ENCODE results near the gene C1QTNF2. TPM values are rescaled to one million over a fixed set of nuclear protein-coding genes. Genes with fewer than 3 reads are reported as not detected.
A peak's percentile ranks its signal among the peaks of the same experiment; 100 is the strongest.

Gene C1QTNF2
- total RNA-seq, 1 experiment from 2014 or later, result 0.16 TPM

GRCh38 chr5:160312134-160312959, 58.1 kb downstream of the C1QTNF2 start, which contains the start of gene CCNJL:
CCNJL (minus strand) TSS chr5:160312564; CDS start chr5:160311923, 641 bp downstream.
- Mint-ChIP-seq H3K36me3 (ENCODE audit: insufficient read depth, unreplicated experiment) (no peaks in the 10 kb centered on the region), H3K27me3 (ENCODE audit: insufficient read depth, unreplicated experiment) (no peaks in the 10 kb centered on the region), H3K4me1 (ENCODE audit: low read depth, unreplicated experiment) (peaks cover 50% of the 10 kb centered on the region), H3K27ac (ENCODE audit: unreplicated experiment) (peak within 1 kb of the TSS; percentile 92), H3K4me3 (ENCODE audit: unreplicated experiment) (peak within 1 kb of the TSS; percentile 92), H3K9me3 (ENCODE audit: unreplicated experiment) (no peaks in the 10 kb centered on the region)
- Histone ChIP-seq H3K9me3 (no peaks in the 10 kb centered on the region), H3K27me3 (replicated peaks; ENCODE audit: control insufficient read depth, insufficient read depth, low read length) (no peaks in the 10 kb centered on the region), H3K4me3 (ENCODE audit: low read depth, low read length) (peak within 1 kb of the TSS; percentile 63), H3K36me3 (ENCODE audit: control insufficient read depth, insufficient read depth, low read length) (peaks cover 2% of the 10 kb centered on the region; the same call in 1 of the 2 replicates), H3K4me1 (peaks cover 34% of the 10 kb centered on the region)
- no peak for TF ChIP-seq CTCF (IDR thresholded peaks at IDR 0.05; ENCODE audit: insufficient read depth in 1 of 2, low read depth in 1 of 2, low read length in 1 of 2, severe bottlenecking in 1 of 2, unreplicated experiment in 1 of 2)
- BruUV-seq (replicated peaks), result no TSS peak
- POLR2A ChIA-PET, result interaction anchor here (0.6 to 0.9 kb wide), 5 partner anchors 15 to 103 kb away, joined by 3 to 5 read pairs (median 3); no protein-coding TSS in a partner anchor
- CTCF ChIA-PET, result interaction anchor here (0.5 to 0.6 kb wide), 4 partner anchors 32 to 300 kb away, joined by 3 to 5 read pairs (median 4); no protein-coding TSS in a partner anchor
- intact Hi-C loops (cut with micrococcal nuclease; ENCODE audit: unreplicated experiment), result loop anchor here (1.0 to 2.0 kb wide), 2 partner anchors 26 to 33 kb away; no protein-coding TSS in a partner anchor
- DNase-seq, result peak; percentile 79 to 86

GRCh38 chr5:160311491-160312133, 58.8 kb downstream of the C1QTNF2 start:
- H3K4me3 ChIP-seq (ENCODE audit: low read depth, low read length), result peak overlapping the region; percentile 63
- H3K9me3 ChIP-seq, result no peaks in the 10 kb centered on the region
- no peaks in the 10 kb centered on the region for H3K27me3 Mint-ChIP-seq (ENCODE audit: insufficient read depth, unreplicated experiment)
- H3K4me1 Mint-ChIP-seq (ENCODE audit: low read depth, unreplicated experiment), result peaks cover 51% of the 10 kb centered on the region
- peak in 1 of 2 experiments; percentile 45 for DNase-seq
- TF ChIP-seq CTCF (IDR thresholded peaks at IDR 0.05; ENCODE audit: insufficient read depth in 1 of 2, low read depth in 1 of 2, low read length in 1 of 2, severe bottlenecking in 1 of 2, unreplicated experiment in 1 of 2), result peak in 1 of 2 experiments; percentile 15
- H3K4me1 ChIP-seq, result peaks cover 34% of the 10 kb centered on the region
- no peaks in the 10 kb centered on the region for H3K9me3 Mint-ChIP-seq (ENCODE audit: unreplicated experiment)
- ChIA-PET CTCF (no interaction called here), POLR2A (interaction anchor here (0.7 to 0.9 kb wide), 2 partner anchors 16 to 51 kb away, joined by 3 to 5 read pairs; no protein-coding TSS in a partner anchor)
- H3K36me3 Mint-ChIP-seq (ENCODE audit: insufficient read depth, unreplicated experiment), result no peaks in the 10 kb centered on the region
- H3K4me3 Mint-ChIP-seq (ENCODE audit: unreplicated experiment), result peak overlapping the region; percentile 92
- H3K36me3 ChIP-seq (ENCODE audit: control insufficient read depth, insufficient read depth, low read length), result peaks cover 2% of the 10 kb centered on the region; the same call in 1 of the 2 replicates
- intact Hi-C loops (cut with micrococcal nuclease; ENCODE audit: unreplicated experiment), result loop anchor here (1.0 to 2.0 kb wide), 2 partner anchors 25 to 34 kb away; no protein-coding TSS in a partner anchor
- no TSS peak for BruUV-seq (replicated peaks)
- no peaks in the 10 kb centered on the region for H3K27me3 ChIP-seq (replicated peaks; ENCODE audit: control insufficient read depth, insufficient read depth, low read length)
- H3K27ac Mint-ChIP-seq (ENCODE audit: unreplicated experiment), result peak overlapping the region; percentile 84
